K562 (cell line): ENCODE results near the gene UBA52. TPM values are rescaled to one million over a fixed set of nuclear protein-coding genes. Genes with fewer than 3 reads are reported as not detected.

Experiments
- CBX2 ChIP-seq: fragments of 200-600 bp; sonication (generic); IDR thresholded peaks from one replicate; pipeline ENCODE4 v1.6.1; 2012; ENCODE audit warnings: mild to moderate bottlenecking, low read length, inconsistent platforms; ENCODE audit not compliant: insufficient read depth, poor library complexity, severe bottlenecking
- CREM ChIP-seq: IDR thresholded peaks from 2 replicates; pipeline ENCODE4 v1.6.1; 2014; ENCODE audit warnings: antibody characterized with exemption, low read depth
- HDAC3 ChIP-seq: fragments of 450-650 bp; IDR thresholded peaks from 2 replicates; pipeline ENCODE4 v1.6.1; 2018; ENCODE audit warnings: borderline replicate concordance, mild to moderate bottlenecking, moderate library complexity; ENCODE audit not compliant: partially characterized antibody
- HMG20A ChIP-seq: fragments of 450-650 bp; formaldehyde crosslinking; conservative IDR thresholded peaks from 2 replicates; pipeline ENCODE4 v1.4.0; 2020; ENCODE audit warnings: mild to moderate bottlenecking, mixed read lengths
- HOXB6 ChIP-seq: fragments of 250-450 bp; sonication (Bioruptor Pico); IDR thresholded peaks from 2 replicates; pipeline ENCODE4 v1.5.1; 2022; ENCODE audit warnings: mild to moderate bottlenecking, borderline replicate concordance
- L3MBTL2 ChIP-seq: fragments of 450-650 bp; IDR thresholded peaks from 2 replicates; pipeline ENCODE4 v1.6.1; 2016; ENCODE audit warnings: mild to moderate bottlenecking, moderate library complexity
- LCOR ChIP-seq: sonication (generic); formaldehyde crosslinking; IDR thresholded peaks from 2 replicates; pipeline ENCODE4 v1.8.0; 2022; ENCODE audit warnings: mild to moderate bottlenecking, missing genetic modification reagents
- MEF2D ChIP-seq: conservative IDR thresholded peaks from 2 replicates; pipeline ENCODE4 v1.6.1; 2016; ENCODE audit warnings: low read depth, missing genetic modification characterization, missing compliant biosample characterization
- MXD1 ChIP-seq: fragments of 250-450 bp; sonication (Bioruptor Pico); IDR thresholded peaks from 2 replicates; pipeline ENCODE4 v1.8.0; 2021; ENCODE audit warnings: borderline replicate concordance, mild to moderate bottlenecking, moderate library complexity; ENCODE audit not compliant: poor library complexity, severe bottlenecking
- RCOR1 ChIP-seq, 2 experiments: IDR thresholded peaks; 2 replicates each; pipeline ENCODE4 v1.6.1; 2012; ENCODE audit warnings: low read depth in 2 of 2, low read length in 2 of 2, borderline replicate concordance in 1 of 2, improper control_type of control experiment in 1 of 2
- SOX6 ChIP-seq: fragments of 450-650 bp; IDR thresholded peaks from 2 replicates; pipeline ENCODE4 v1.6.1; 2014; ENCODE audit warnings: mild to moderate bottlenecking
- XRCC5 ChIP-seq: fragments of 200-400 bp; formaldehyde crosslinking; IDR thresholded peaks from 2 replicates; pipeline ENCODE4 v1.6.1; 2017; ENCODE audit warnings: low read depth, mild to moderate bottlenecking, low read length
- ZNF146 ChIP-seq: IDR thresholded peaks from one replicate; pipeline ENCODE4 v1.6.1; 2018; ENCODE audit warnings: missing compliant biosample characterization; ENCODE audit not compliant: unreplicated experiment
- polyA plus RNA-seq, 8 experiments: library from polyadenylated mRNA; depleted of rRNA in 4 of 8; stranded (reverse) in 5 of 8; unstranded in 3 of 8; fragments of >200 nt; fragmentation: Nextera tagmentation in 2 of 8; fragmentation: Illumina TruSeq in 1 of 8; extraction: Ambion mirVana in 2 of 8; extraction: Trizol in 1 of 8; gene quantifications; 2 replicates each; pipeline versions ENCODE4 v1.2.1 to v1.2.3, GENCODE V29; 2011 to 2014; ENCODE audit warnings: inconsistent platforms in 1 of 8, missing spikeins in 1 of 8
- total RNA-seq, 7 experiments: library from RNA; depleted of rRNA in 6 of 7; stranded (reverse); fragments of >200 nt in 6 of 7; fragmentation: Illumina TruSeq in 2 of 7; extraction: Trizol in 2 of 7; gene quantifications; 2 replicates each; pipeline versions ENCODE4 v1.2.1 to v1.2.3, GENCODE V29; 2011 to 2021; ENCODE audit warnings: low replicate concordance in 1 of 7
- TF ChIP-seq, protein P1 (sequence below), 2 experiments: IDR thresholded peaks; 2 replicates each; pipeline ENCODE4 v1.6.1; 2012; ENCODE audit warnings: improper control_type of control experiment in 2 of 2, low read depth in 2 of 2, low read length in 2 of 2, borderline replicate concordance in 1 of 2
- TF ChIP-seq, protein P2 (sequence below): sonication (generic); formaldehyde crosslinking; IDR thresholded peaks from 2 replicates; pipeline ENCODE4 v1.8.1; 2022; ENCODE audit warnings: missing genetic modification reagents
- TF ChIP-seq, protein P3 (sequence below): fragments of 250-450 bp; sonication (Bioruptor Pico); IDR thresholded peaks from 2 replicates; pipeline ENCODE4 v1.5.0; 2021; ENCODE audit warnings: mild to moderate bottlenecking, moderate library complexity

The UBA52 gene
- total and polyA plus RNA-seq, 9 of the 15 experiments (the other 6 are each of a cell fraction or from before 2014, with no cell fraction given), result 1,110 to 2,751 (median 1,733) TPM

- TF ChIP-seq, protein P1, sequence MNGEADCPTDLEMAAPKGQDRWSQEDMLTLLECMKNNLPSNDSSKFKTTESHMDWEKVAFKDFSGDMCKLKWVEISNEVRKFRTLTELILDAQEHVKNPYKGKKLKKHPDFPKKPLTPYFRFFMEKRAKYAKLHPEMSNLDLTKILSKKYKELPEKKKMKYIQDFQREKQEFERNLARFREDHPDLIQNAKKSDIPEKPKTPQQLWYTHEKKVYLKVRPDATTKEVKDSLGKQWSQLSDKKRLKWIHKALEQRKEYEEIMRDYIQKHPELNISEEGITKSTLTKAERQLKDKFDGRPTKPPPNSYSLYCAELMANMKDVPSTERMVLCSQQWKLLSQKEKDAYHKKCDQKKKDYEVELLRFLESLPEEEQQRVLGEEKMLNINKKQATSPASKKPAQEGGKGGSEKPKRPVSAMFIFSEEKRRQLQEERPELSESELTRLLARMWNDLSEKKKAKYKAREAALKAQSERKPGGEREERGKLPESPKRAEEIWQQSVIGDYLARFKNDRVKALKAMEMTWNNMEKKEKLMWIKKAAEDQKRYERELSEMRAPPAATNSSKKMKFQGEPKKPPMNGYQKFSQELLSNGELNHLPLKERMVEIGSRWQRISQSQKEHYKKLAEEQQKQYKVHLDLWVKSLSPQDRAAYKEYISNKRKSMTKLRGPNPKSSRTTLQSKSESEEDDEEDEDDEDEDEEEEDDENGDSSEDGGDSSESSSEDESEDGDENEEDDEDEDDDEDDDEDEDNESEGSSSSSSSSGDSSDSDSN (IDR thresholded peaks at IDR 0.05; ENCODE audit: borderline replicate concordance in 1 of 2, low read depth in 2 of 2, low read length in 2 of 2), result 0 out of 4 replicates have a peak, but pooled peaks of 1 of the 2 experiments have one; percentile 22
- TF ChIP-seq CBX2 (no peak), MEF2D (tag) (no peak), HMG20A (CRISPR knock-in tag) (no peak), HOXB6 (CRISPR knock-in tag) (no peak), L3MBTL2 (peak; percentile 82), ZNF146 (CRISPR knock-in tag) (no peak), SOX6 (no peak), RCOR1 (IDR thresholded peaks at IDR 0.05; ENCODE audit: borderline replicate concordance in 1 of 2, low read depth in 2 of 2, low read length in 2 of 2) (peak in 1 of 2 experiments; percentile 63; a peak in 2 of 4 replicates), MXD1 (CRISPR knock-in tag) (no peak), CREM (peak; percentile 92), HDAC3 (no peak), XRCC5 (peak; percentile 34; the same call in 1 of the 2 replicates), LCOR (CRISPR knock-in tag) (no peak)
- TF ChIP-seq, protein P2, sequence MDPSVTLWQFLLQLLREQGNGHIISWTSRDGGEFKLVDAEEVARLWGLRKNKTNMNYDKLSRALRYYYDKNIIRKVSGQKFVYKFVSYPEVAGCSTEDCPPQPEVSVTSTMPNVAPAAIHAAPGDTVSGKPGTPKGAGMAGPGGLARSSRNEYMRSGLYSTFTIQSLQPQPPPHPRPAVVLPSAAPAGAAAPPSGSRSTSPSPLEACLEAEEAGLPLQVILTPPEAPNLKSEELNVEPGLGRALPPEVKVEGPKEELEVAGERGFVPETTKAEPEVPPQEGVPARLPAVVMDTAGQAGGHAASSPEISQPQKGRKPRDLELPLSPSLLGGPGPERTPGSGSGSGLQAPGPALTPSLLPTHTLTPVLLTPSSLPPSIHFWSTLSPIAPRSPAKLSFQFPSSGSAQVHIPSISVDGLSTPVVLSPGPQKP (CRISPR knock-in tag), result no peak
- TF ChIP-seq, protein P3, sequence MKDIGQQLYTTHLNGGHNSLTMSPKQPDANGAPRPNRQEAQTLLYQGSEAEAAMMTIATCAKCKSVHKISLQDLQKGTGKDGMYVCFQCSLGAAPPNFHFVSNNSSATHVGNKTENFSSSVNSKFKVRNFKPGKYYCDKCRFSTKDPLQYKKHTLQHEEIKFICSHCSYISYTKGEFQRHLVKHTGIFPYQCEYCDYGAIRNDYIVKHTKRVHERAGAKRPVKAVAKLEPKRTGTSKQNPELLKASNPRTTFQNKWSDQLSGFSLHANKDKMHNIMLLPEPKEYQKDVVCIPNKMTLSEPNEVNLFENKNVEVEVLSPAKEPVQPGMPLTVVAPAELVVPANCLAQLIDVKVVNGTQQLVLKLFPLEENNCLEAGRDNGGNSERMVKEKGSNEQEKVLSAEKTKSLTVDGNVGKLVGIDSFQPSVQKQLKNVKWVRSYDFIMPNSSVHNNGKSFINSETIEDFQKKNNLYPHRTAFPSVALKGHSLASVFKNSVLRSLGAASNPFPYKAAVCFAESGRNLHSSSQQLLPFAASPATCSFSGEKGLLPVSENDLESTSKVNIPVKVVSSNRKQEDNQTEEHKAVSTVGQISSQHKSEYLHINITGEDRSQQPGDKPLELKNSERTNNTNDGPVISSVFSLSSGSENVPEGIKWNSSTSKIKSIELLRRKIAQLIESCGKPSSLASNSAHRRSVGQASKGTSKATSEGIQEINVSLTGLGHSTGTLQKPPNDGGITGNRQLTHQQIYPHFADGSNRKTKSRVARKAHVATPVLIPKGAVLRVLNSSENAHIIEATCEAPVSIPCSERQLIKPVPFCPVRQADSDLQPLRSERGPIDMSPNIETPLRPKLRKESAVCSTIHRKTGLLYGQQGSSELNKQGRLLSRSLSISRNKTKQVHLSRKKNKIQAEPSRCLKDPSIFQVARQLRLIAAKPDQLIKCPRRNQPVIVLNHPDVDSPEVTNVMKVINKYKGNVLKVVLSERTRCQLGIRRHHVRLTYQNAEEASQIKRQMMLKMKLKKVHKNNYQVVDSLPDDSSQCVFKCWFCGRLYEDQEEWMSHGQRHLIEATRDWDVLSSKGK (CRISPR knock-in tag), result no peak
Observed at GRCh38 chr19:18590273-18591272, 18.9 kb downstream of the UBA52 start (continued).
